Tibial artery (tissue), 4 donors: ENCODE measurements around the gene FKBP5.
A peak's percentile ranks its signal among the peaks of the same experiment; 100 is the strongest.

Experiments used
- DNase-seq, 2 donors: peaks; one replicate each; pipeline ENCODE4 v3.0.0-alpha.2; 2019
- H3K27ac ChIP-seq, 2 donors: fragments of 200-600 bp; sonication (generic) in 1 of 2; 1 replicate in 1 of 2; 2 replicates in 1 of 2; pipeline ENCODE4 v1.5.1; 2018 to 2019; ENCODE audit warnings: mild to moderate bottlenecking in 1 of 2
- H3K27me3 ChIP-seq, 2 donors: fragments of 200-600 bp; sonication (generic) in 1 of 2; one replicate each; pipeline versions ENCODE4 v1.5.1 to v1.6.0; 2016 to 2019
- H3K36me3 ChIP-seq, 3 donors: fragments of 200-600 bp; sonication (generic) in 2 of 3; one replicate each; pipeline ENCODE4 v1.5.1; 2016 to 2019; ENCODE audit warnings: mild to moderate bottlenecking in 2 of 3
- H3K4me1 ChIP-seq, 4 donors: fragments of 200-600 bp; sonication (generic) in 2 of 4; 1 replicate in 3 of 4; 2 replicates in 1 of 4; pipeline ENCODE4 v1.5.1; 2016 to 2019
- H3K4me3 ChIP-seq, 2 donors: fragments of 200-600 bp; sonication (generic) in 1 of 2; 1 replicate in 1 of 2; 2 replicates in 1 of 2; pipeline ENCODE4 v1.5.1; 2018 to 2019; ENCODE audit warnings: mild to moderate bottlenecking in 2 of 2
- H3K9me3 ChIP-seq, 3 donors: fragments of 200-600 bp; sonication (generic) in 1 of 3; one replicate each; pipeline ENCODE4 v1.5.1; 2016 to 2019
- CTCF ChIP-seq, 2 experiments: fragments of 200-600 bp in 1 of 2; fragments of 450-650 bp in 1 of 2; IDR thresholded peaks; one replicate each; pipeline ENCODE4 v1.5.1; 2017 to 2019; ENCODE audit warnings: antibody characterized with exemption in 2 of 2, mild to moderate bottlenecking in 1 of 2, moderate library complexity in 1 of 2
- intact Hi-C: fragments of 100-400 bp; cut with DNase I; formaldehyde crosslinking; loops from one replicate; pipeline ENCODE4 v1.15.0; 2023; ENCODE audit warnings: low total_unique reads

Gene FKBP5

GRCh38 chr6:35594503-35595186, 94.1 kb downstream of the FKBP5 start:
- H3K4me1 ChIP-seq: peaks cover 7 to 99% (median 76%) of the 10 kb centered on the region in 4 donors
- no peak for DNase-seq
- intact Hi-C loops: no loop called here
- H3K27me3 ChIP-seq: no peaks in the 10 kb centered on the region
- no peaks in the 10 kb centered on the region for H3K9me3 ChIP-seq
- H3K36me3 ChIP-seq: peaks cover 61 to 74% (median 71%) of the 10 kb centered on the region in 3 donors
- peak overlapping the region in 1 of 2 donors; percentile 90 for H3K27ac ChIP-seq
- H3K4me3 ChIP-seq: no peak overlapping the region
- no peak for TF ChIP-seq CTCF (IDR thresholded peaks at IDR 0.05)

DNA sequence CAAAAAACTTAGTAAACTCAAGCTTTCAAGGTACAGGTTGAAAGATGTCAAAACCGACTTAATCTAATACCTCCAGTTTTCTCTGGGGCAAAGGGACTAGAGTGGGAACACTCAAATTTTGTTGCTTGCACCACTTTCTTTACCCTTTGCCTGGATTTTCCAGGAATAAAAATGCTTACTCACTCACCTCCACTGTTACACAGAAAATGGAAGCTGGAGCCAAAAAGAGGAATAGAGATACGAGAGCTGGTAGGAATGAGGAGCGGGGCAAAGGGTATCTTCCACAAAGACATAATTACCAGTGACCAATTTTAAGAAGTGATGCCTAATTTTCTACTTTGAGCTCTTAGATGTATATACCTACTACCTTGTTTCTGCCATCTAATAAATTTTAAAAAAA, 96.5 kb downstream of the FKBP5 start:
- Histone ChIP-seq H3K9me3 (no peaks in the 10 kb centered on the region), H3K27me3 (no peaks in the 10 kb centered on the region), H3K4me3 (no peak overlapping the region), H3K27ac (peak overlapping the region; percentile 85 to 90), H3K36me3 (peaks cover 81 to 92% (median 81%) of the 10 kb centered on the region in 3 donors), H3K4me1 (peaks cover 7 to 99% (median 79%) of the 10 kb centered on the region in 4 donors)
- no peak for DNase-seq
- intact Hi-C loops: no loop called here
- TF ChIP-seq CTCF (IDR thresholded peaks at IDR 0.05): no peak

DNA sequence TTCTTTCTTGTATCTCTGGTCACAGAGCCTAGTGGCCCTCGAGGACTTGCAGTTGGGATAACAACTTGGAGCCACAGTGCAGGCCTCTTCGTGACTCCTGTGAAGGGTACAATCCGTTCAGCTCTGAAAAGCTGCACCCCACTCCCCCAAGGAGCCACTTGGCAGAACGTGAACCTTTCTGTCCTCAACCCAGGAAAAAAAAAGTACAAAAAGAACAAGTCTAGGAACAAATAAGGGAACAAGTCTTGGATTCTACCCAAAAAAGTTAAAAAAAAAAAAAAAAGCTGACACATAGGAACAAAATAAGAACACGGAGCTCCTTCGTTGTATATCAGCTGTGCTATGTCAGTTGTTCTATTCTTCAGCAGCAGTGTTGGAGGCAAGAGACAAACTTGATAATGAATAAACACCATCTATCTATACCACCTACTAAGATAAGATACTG, 98.1 kb downstream of the FKBP5 start:
- intact Hi-C loops: no loop called here
- Histone ChIP-seq H3K4me1 (peaks cover 7 to 99% (median 78%) of the 10 kb centered on the region in 4 donors), H3K27ac (peak overlapping the region; percentile 85 to 90), H3K36me3 (peaks cover 81 to 92% (median 81%) of the 10 kb centered on the region in 3 donors), H3K4me3 (no peak overlapping the region), H3K27me3 (no peaks in the 10 kb centered on the region), H3K9me3 (no peaks in the 10 kb centered on the region)
- peak; percentile 90 to 94 for DNase-seq
- TF ChIP-seq CTCF (IDR thresholded peaks at IDR 0.05): no peak

GRCh38 chr6:35589904-35590303, 98.8 kb downstream of the FKBP5 start:
- no peak for DNase-seq
- peak overlapping the region; percentile 85 to 90 for H3K27ac ChIP-seq
- intact Hi-C loops: loop anchor here (10.0 kb wide), 1 partner anchor 95 kb away; the partner anchor contains the start of gene FKBP5
- H3K27me3 ChIP-seq: no peaks in the 10 kb centered on the region
- H3K4me1 ChIP-seq: peaks cover 7 to 99% (median 76%) of the 10 kb centered on the region in 4 donors
- no peaks in the 10 kb centered on the region for H3K9me3 ChIP-seq
- peaks cover 77 to 92% (median 79%) of the 10 kb centered on the region in 3 donors for H3K36me3 ChIP-seq
- no peak for TF ChIP-seq CTCF (IDR thresholded peaks at IDR 0.05)
- no peak overlapping the region for H3K4me3 ChIP-seq

DNA sequence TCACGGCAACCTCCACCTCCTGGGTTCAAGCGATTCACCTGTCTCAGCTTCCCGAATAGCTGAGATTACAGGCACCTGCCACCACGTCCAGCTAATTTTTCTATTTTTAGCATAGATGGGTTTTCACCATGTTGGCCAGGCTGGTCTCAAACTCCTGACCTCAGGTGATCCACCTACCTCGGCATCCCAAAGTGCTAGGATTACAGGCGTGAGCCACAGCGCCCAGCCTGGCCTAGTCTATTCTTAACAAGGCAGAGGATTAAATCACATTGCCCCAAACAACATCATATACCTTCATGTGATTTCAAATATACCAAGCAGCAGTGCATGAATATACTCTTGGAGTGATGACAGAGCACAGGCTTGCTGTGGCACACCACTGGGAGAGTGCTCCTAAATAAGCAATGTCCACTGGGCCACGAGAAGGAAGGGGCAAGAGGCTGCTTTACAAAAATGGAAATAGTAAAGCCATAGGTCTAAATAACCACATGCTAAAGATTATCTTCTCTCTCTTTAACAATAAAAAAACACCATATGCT, 99.4 kb downstream of the FKBP5 start:
- H3K27me3 ChIP-seq: no peaks in the 10 kb centered on the region
- H3K36me3 ChIP-seq: peaks cover 70 to 89% (median 79%) of the 10 kb centered on the region in 3 donors
- no peaks in the 10 kb centered on the region for H3K9me3 ChIP-seq
- DNase-seq: no peak
- TF ChIP-seq CTCF (IDR thresholded peaks at IDR 0.05): no peak
- H3K4me3 ChIP-seq: no peak overlapping the region
- intact Hi-C loops: loop anchor here (10.0 kb wide), 1 partner anchor 96 kb away; the partner anchor contains the start of gene FKBP5
- peak overlapping the region; percentile 85 to 90 for H3K27ac ChIP-seq
- peaks cover 7 to 99% (median 80%) of the 10 kb centered on the region in 4 donors for H3K4me1 ChIP-seq
